Stimulated activated naive CD8-positive, alpha-beta T cell treated with anti-CD3 and anti-CD28 coated beads, Interleukin-15, Interleukin-2, amounts not matched to agents 100 ng/mL and 50 ng/mL, for 24 hours (primary cell): ENCODE measurements around the gene TMEM121B.
"Not testable (repeated sequence)": the region's sequence is repeated elsewhere in the genome, so short reads cannot be mapped to it uniquely, and the experiment has no call there.

ENCODE experiments used
- H3K27ac Mint-ChIP-seq: one replicate; pipeline ENCODE4 v1.8.0; 2021; ENCODE audit warnings: mild to moderate bottlenecking, mixed read lengths
- H3K27me3 Mint-ChIP-seq: one replicate; pipeline ENCODE4 v1.8.0; 2021; ENCODE audit warnings: mixed read lengths
- H3K36me3 Mint-ChIP-seq: one replicate; pipeline ENCODE4 v1.8.0; 2021; ENCODE audit warnings: low read depth, mixed read lengths
- H3K4me1 Mint-ChIP-seq: one replicate; pipeline ENCODE4 v1.8.0; 2021; ENCODE audit warnings: low read depth, mixed read lengths
- H3K4me3 Mint-ChIP-seq: one replicate; pipeline ENCODE4 v1.8.0; 2021; ENCODE audit warnings: mild to moderate bottlenecking, mixed read lengths
- H3K9me3 Mint-ChIP-seq: one replicate; pipeline ENCODE4 v1.8.0; 2021; ENCODE audit warnings: mixed read lengths

TMEM121B gene

DNA sequence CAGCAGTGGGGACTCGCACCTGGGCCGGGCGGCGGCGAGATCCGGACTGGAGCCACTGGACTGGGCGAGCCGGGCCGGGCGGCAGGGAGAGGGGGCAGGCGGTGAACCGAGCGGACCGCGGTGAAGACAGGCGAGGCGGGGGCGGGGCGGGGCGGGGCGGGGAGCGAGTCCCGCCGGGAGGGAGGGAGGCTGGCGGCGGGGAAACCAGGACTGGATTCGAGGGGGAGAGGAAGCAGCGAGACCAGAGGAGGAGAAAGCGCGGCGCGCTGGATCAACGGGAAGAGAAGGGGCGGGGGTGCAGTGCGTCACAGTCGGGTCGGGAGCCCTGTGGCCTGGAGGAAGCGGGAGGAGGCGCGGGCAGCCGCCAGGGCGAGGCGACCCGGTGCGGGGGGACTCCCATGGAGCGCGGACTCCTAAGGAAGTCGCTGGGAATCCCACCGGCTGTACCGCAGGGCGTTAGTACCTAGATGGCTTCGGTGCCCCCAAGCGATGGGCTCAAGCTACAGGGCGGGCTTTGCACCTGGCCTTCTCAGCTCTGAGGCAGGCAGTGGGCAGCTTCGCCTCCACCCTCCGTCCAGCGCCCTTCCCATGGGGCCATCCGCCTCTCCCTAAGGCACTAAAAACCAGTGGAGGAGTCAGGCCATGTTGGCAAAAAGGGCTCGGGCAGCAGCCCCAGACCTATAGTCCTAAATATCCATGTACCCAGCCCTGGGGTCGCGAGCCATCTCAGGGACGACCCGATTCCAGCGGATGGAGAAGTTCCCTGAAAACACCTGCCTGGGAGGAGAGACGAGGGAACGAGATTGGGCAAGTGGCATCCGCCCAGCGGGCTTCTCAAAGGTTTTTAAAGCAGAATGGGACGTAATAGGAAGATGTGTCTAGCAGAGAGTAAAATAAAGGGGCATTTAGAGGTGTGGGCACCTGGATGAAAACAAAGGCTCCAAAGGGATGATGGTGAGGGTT is at the start of gene TMEM121B:
Gene TMEM121B (minus strand): TSS at position 128 of the 963 bp plus-strand sequence. CDS start 233 bp downstream, outside the sequence.
- Mint-ChIP-seq H3K9me3 (no peaks in the 10 kb centered on the region), H3K4me1 (peaks cover 33% of the 10 kb centered on the region), H3K27ac (no peak within 1 kb of the TSS), H3K4me3 (peak within 1 kb of the TSS; percentile 48), H3K27me3 (peaks cover 20% of the 10 kb centered on the region), H3K36me3 (no peaks in the 10 kb centered on the region)

- Mint-ChIP-seq H3K4me3 (no peak overlapping the region), H3K9me3 (no peaks in the 10 kb centered on the region), H3K36me3 (no peaks in the 10 kb centered on the region), H3K4me1 (peaks cover 9% of the 10 kb centered on the region), H3K27ac (no peak overlapping the region), H3K27me3 (no peaks in the 10 kb centered on the region)
These were observed 46.3 kb upstream of the TMEM121B start for GRCh38 chr22:17167486-17167885.

DNA sequence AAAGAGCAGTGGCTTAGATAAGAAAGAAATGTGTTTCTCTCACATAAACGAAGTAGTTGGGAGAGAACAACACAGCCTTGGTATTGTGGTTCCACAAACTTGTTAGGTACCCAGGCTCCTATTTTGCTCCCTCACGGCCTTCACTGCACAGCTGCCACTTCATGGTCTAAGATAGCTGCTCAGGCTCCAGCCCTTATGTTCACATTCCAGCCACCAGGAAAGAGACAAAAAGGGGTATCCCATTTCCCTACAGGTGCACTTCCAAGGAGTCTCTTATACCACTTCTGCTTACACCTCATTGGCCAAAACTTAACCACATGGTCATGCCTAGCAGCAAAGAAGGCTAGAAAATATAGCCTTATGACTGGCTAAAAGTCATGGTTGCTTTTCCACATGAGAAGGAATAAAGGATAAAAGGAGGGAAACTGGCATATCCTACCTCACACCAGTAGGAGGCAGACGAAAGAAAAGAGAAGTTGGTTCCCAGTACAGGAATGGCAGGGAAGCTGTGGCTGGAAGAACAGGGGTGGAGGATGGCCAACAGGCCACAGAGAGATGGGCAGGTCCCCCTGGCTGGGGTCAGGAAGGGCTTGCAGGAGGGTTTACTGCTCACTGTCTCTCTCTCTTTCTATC is 43.3 kb upstream of the TMEM121B start:
- Mint-ChIP-seq H3K36me3 (no peaks in the 10 kb centered on the region), H3K27me3 (no peaks in the 10 kb centered on the region), H3K4me3 (no peak overlapping the region), H3K27ac (no peak overlapping the region), H3K4me1 (peaks cover 9% of the 10 kb centered on the region), H3K9me3 (no peaks in the 10 kb centered on the region)

DNA sequence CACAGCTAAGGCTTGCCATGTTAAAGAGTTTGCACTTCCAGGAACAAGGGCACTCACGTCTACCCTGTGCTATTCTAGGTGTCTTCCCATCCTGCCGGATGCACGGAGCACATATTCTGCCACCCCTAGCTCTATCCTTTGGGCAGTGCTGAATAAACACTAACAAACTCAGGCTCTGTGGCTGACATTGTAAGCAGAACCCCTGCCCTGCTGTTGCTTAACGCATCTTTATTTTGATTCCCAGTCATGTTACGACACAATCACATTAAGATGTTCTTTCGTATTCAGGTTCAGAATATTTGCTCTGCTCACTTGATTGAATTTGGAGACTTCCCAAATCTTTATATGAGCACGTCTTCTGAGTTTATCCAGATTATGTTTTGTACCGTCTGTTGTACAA is 41.6 kb upstream of the TMEM121B start:
- H3K27ac Mint-ChIP-seq, result no peak overlapping the region
- H3K9me3 Mint-ChIP-seq, result no peaks in the 10 kb centered on the region
- H3K4me1 Mint-ChIP-seq, result peaks cover 15% of the 10 kb centered on the region
- H3K4me3 Mint-ChIP-seq, result no peak overlapping the region
- H3K36me3 Mint-ChIP-seq, result peaks cover 2% of the 10 kb centered on the region
- no peaks in the 10 kb centered on the region for H3K27me3 Mint-ChIP-seq

- peaks cover 21% of the 10 kb centered on the region for H3K4me1 Mint-ChIP-seq
- H3K27me3 Mint-ChIP-seq, result no peaks in the 10 kb centered on the region
- H3K36me3 Mint-ChIP-seq, result peaks cover 5% of the 10 kb centered on the region
- no peak overlapping the region for H3K4me3 Mint-ChIP-seq
- H3K27ac Mint-ChIP-seq, result no peak overlapping the region
- no peaks in the 10 kb centered on the region for H3K9me3 Mint-ChIP-seq
These were observed 40.8 kb upstream of the TMEM121B start for GRCh38 chr22:17161991-17162390.

- H3K4me3 Mint-ChIP-seq, result peak overlapping the region; percentile 89
- H3K27me3 Mint-ChIP-seq, result no peaks in the 10 kb centered on the region
- no peaks in the 10 kb centered on the region for H3K9me3 Mint-ChIP-seq
- peak overlapping the region; percentile 82 for H3K27ac Mint-ChIP-seq
- peaks cover 15% of the 10 kb centered on the region for H3K36me3 Mint-ChIP-seq
- peaks cover 42% of the 10 kb centered on the region for H3K4me1 Mint-ChIP-seq
These were observed 38.4 kb upstream of the TMEM121B start for GRCh38 chr22:17159504-17159951.

DNA sequence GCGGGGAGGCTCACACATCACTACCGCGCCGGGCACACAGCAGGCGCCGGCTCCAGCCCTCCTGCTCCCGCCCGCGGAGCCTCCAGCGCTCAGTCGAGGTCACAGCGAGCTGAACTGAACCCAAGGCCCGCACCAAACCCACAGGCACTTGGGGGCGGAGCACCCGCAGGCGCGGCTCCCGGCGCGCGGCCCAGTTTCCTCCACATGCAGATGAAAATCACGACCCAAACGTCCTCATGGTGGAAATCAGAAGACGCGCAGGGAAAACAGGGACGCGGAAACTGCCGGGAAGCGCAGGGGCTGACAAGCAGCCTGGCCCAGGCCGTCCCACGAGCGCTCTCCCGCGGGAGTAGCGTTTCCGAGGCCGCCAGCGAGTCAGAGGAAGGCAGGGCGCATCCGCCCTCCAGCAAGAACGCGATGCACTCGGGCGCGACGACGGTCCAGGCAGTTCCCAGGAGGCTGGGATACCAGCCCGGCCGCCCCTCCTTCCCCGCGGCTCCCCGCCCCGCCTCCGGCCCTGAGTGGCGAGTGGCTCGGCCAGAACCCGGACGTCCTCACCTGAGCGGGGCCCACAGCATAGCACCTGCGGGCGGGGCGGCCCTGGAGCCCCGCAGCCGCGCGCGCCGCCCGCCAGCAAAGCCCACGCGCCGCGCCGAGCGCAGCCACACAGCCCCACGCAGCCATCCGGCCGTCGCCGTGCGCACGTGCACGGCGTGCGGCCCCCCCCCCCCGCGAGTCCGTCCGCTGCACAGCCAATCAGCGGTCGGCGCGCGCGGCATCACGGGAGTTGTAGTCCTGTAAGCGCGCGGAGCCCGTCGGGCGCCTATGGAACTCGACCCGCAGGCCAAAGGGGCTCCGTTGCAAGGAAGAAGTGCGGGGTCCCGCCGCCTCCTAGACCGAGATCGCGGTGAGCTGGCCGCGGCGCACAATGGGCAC is 37.7 kb upstream of the TMEM121B start, which contains the start of gene HDHD5:
Gene HDHD5 (minus strand): TSS at position 710 of the 936 bp plus-strand sequence. CDS start 26 bp downstream, at position 684.
- H3K4me1 Mint-ChIP-seq, result peaks cover 43% of the 10 kb centered on the region
- H3K4me3 Mint-ChIP-seq, result peak within 1 kb of the TSS; percentile 89
- no peaks in the 10 kb centered on the region for H3K27me3 Mint-ChIP-seq
- H3K9me3 Mint-ChIP-seq, result no peaks in the 10 kb centered on the region
- H3K27ac Mint-ChIP-seq, result peak within 1 kb of the TSS; percentile 84
- H3K36me3 Mint-ChIP-seq, result peaks cover 16% of the 10 kb centered on the region

- Mint-ChIP-seq H3K36me3 (peaks cover 16% of the 10 kb centered on the region), H3K27ac (peak overlapping the region; percentile 84), H3K4me3 (peak overlapping the region; percentile 85), H3K9me3 (no peaks in the 10 kb centered on the region), H3K27me3 (no peaks in the 10 kb centered on the region), H3K4me1 (peaks cover 43% of the 10 kb centered on the region)
These were observed 37.0 kb upstream of the TMEM121B start for GRCh38 chr22:17158176-17158567.

DNA sequence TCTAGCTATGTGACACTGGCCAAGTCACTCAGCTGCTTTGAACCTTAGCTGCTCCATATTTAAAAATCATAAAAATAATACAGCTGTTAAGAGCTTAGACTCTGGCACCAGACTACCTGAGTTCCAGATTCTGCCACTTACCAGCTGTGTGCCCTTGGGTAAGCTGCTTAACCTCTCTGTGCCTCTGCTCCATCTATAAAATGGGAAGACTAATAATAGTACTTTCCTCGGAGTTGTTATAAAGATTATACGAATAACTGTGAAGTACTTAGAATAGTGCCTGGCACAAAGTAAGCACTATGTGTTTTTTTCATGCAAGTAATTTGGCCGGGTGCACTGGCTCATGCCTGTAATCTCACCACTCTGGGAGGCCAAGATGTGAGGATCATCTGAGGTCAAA is 36.6 kb upstream of the TMEM121B start:
- peak overlapping the region; percentile 85 for H3K4me3 Mint-ChIP-seq
- peaks cover 16% of the 10 kb centered on the region for H3K36me3 Mint-ChIP-seq
- H3K27ac Mint-ChIP-seq, result no peak overlapping the region
- H3K9me3 Mint-ChIP-seq, result no peaks in the 10 kb centered on the region
- H3K4me1 Mint-ChIP-seq, result peaks cover 43% of the 10 kb centered on the region
- no peaks in the 10 kb centered on the region for H3K27me3 Mint-ChIP-seq

DNA sequence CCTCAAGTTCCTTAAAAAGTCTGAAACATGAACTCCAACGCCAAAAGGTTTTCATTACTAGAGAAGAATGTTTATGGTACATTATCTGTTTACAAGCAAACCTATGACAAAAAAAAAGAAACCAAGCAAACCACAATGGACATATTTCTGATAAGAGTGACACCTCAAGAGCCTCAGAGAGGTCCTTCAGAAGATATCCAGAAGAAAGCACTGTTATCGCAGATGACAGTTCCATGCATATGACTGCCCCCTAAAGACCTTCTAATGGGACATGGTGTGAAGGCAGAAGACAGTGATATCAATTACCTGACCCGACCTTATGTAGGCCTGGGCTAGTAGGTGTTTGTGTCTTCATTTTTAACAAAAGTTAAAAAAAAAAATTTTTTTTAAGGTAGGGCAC is 34.8 kb upstream of the TMEM121B start:
- Mint-ChIP-seq H3K4me3 (peak overlapping the region; percentile 61), H3K27me3 (no peaks in the 10 kb centered on the region), H3K36me3 (peaks cover 23% of the 10 kb centered on the region), H3K27ac (peak overlapping the region; percentile 0), H3K4me1 (peaks cover 47% of the 10 kb centered on the region), H3K9me3 (no peaks in the 10 kb centered on the region)

GRCh38 chr22:17152971-17153370 is 31.8 kb upstream of the TMEM121B start:
- Mint-ChIP-seq H3K36me3 (peaks cover 23% of the 10 kb centered on the region), H3K27me3 (no peaks in the 10 kb centered on the region), H3K27ac (no peak overlapping the region), H3K9me3 (no peaks in the 10 kb centered on the region), H3K4me1 (peaks cover 37% of the 10 kb centered on the region), H3K4me3 (no peak overlapping the region)

DNA sequence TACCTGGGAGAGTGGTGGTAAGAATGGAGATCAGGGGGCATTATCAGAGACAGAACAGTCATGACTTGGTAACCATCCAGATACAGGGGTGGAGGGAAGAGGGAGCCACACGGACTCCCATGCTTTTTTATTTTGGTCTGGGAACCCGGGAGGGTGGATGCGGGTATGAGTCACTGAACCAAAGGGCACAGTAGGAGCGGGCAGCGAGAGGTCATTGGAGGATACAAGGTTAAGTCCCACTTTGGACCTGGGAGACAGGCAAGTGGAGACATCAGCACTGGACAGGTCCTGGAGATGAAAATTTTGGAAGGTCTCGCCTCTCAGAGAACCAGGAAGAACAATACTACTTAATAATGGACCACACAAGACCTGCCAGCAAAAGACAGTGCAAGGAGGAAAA is 31.2 kb upstream of the TMEM121B start:
- Mint-ChIP-seq H3K4me3 (no peak overlapping the region), H3K27me3 (no peaks in the 10 kb centered on the region), H3K4me1 (peaks cover 31% of the 10 kb centered on the region), H3K9me3 (no peaks in the 10 kb centered on the region), H3K36me3 (peaks cover 24% of the 10 kb centered on the region), H3K27ac (no peak overlapping the region)

GRCh38 chr22:17149076-17149815 is 28.1 kb upstream of the TMEM121B start:
- Mint-ChIP-seq H3K27me3 (no peaks in the 10 kb centered on the region), H3K27ac (no peak overlapping the region), H3K4me3 (no peak overlapping the region), H3K36me3 (peaks cover 14% of the 10 kb centered on the region), H3K4me1 (peaks cover 7% of the 10 kb centered on the region), H3K9me3 (no peaks in the 10 kb centered on the region)

DNA sequence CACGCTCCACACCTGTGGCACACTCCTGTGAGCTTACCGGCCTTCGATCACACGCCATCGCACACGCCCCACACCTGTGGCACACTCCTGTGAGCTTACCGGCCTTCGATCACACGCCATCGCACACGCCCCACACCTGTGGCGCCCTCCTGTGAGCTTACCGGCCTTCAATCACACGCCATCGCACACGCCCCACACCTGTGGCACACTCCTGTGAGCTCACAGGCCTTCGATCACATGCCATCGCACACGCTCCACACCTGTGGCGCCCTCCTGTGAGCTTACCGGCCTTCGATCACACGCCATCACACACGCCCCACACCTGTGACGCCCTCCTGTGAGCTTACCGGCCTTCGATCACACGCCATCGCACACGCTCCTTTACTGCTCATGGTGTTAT is 26.3 kb upstream of the TMEM121B start:
- not testable (repeated sequence) for H3K27me3 Mint-ChIP-seq, H3K27ac Mint-ChIP-seq

More for the DNA sequence above, 26.3 kb upstream of the TMEM121B start:
- H3K4me1 Mint-ChIP-seq, H3K9me3 Mint-ChIP-seq, H3K4me3 Mint-ChIP-seq: not testable (repeated sequence)
- peaks cover 26% of the 10 kb centered on the region for H3K36me3 Mint-ChIP-seq
